Hematopoietic multipotent progenitor cell treated with erythropoietin and hydrocortisone succinate and interleukin-3 and kit ligand, for 6 days (in vitro differentiated cells): ENCODE data around the gene BCAS4.
"Not testable (repeated sequence)": the region's sequence is repeated elsewhere in the genome, so short reads cannot be mapped to it uniquely, and the experiment has no call there.

Source experiments
- DNase-seq: peaks from one replicate; pipeline ENCODE4 v3.0.0-alpha.2; 2015

The BCAS4 gene

GRCh38 chr20:50772420-50773185 lies 22.3 kb upstream of the BCAS4 start:
- no peak for DNase-seq

- DNase-seq = no peak
These were observed 20.3 kb upstream of the BCAS4 start for GRCh38 chr20:50774515-50774914.

- DNase-seq = no peak
These were observed 18.6 kb upstream of the BCAS4 start for GRCh38 chr20:50776122-50776817.

- DNase-seq = no peak
These were observed 17.5 kb upstream of the BCAS4 start for GRCh38 chr20:50777373-50777772.

- DNase-seq = not testable (repeated sequence)
These were observed 15.9 kb upstream of the BCAS4 start for GRCh38 chr20:50778994-50779393.

- DNase-seq = no peak
These were observed 11.5 kb upstream of the BCAS4 start for GRCh38 chr20:50783390-50783789.

GRCh38 chr20:50783903-50784302 lies 11.0 kb upstream of the BCAS4 start:
- no peak for DNase-seq

- no peak for DNase-seq
These were observed 10.4 kb upstream of the BCAS4 start for GRCh38 chr20:50784464-50784863.

GRCh38 chr20:50786703-50787102 lies 8.2 kb upstream of the BCAS4 start:
- DNase-seq = no peak

- DNase-seq = no peak
These were observed 7.7 kb upstream of the BCAS4 start for GRCh38 chr20:50787181-50787580.

- peak; percentile 33 for DNase-seq
These were observed 6.5 kb upstream of the BCAS4 start for GRCh38 chr20:50788045-50788991.

- no peak for DNase-seq
These were observed 4.8 kb upstream of the BCAS4 start for GRCh38 chr20:50789968-50790650.

GRCh38 chr20:50790651-50791277 lies 4.1 kb upstream of the BCAS4 start:
- peak; percentile 95 for DNase-seq

GRCh38 chr20:50792708-50793574 lies 1.9 kb upstream of the BCAS4 start:
- no peak for DNase-seq

- DNase-seq = peak; percentile 63
These were observed 1.3 kb upstream of the BCAS4 start for GRCh38 chr20:50793575-50794016.

- DNase-seq = peak; percentile 29
These were observed 548 bp upstream of the BCAS4 start for GRCh38 chr20:50794181-50794845.

- no peak for DNase-seq
These were observed 2.3 kb downstream of the BCAS4 start for GRCh38 chr20:50797142-50797541.

- no peak for DNase-seq
These were observed 3.8 kb downstream of the BCAS4 start for GRCh38 chr20:50798650-50799049.

GRCh38 chr20:50799176-50799889 lies 4.5 kb downstream of the BCAS4 start:
- no peak for DNase-seq
